NB4 (cell line): Measurements from ENCODE around the gene SENP7.

Experiments used
- POLR2A ChIP-seq: IDR thresholded peaks from 2 replicates; pipeline ENCODE4 v1.6.1; 2011; ENCODE audit warnings: mild to moderate bottlenecking; ENCODE audit not compliant: insufficient read length; ENCODE audit errors: extremely low read depth
- TF ChIP-seq, protein P1 (sequence below): IDR thresholded peaks from one replicate; pipeline ENCODE4 v1.5.1; 2012; ENCODE audit warnings: low read depth, low read length

DNA sequence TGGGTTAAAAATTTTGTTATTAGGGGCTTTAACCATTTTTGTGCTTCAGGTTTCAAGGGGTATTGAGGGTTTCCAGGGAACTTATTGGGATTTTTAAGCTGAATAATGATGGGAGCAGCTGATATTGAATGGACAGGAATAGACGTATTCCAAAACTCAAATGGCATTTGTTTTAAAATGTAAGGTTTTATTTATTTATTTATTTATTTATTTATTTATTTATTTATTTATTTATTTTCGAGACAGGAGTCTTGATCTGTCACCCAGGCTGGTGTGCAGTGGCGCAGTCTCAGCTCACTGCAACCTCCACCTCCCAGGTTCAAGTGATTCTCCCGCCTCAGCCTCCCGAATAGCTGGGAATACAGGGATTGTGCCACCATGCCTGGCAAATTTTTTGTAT lies 22.2 kb upstream of the SENP7 start:
- TF ChIP-seq, protein P1, sequence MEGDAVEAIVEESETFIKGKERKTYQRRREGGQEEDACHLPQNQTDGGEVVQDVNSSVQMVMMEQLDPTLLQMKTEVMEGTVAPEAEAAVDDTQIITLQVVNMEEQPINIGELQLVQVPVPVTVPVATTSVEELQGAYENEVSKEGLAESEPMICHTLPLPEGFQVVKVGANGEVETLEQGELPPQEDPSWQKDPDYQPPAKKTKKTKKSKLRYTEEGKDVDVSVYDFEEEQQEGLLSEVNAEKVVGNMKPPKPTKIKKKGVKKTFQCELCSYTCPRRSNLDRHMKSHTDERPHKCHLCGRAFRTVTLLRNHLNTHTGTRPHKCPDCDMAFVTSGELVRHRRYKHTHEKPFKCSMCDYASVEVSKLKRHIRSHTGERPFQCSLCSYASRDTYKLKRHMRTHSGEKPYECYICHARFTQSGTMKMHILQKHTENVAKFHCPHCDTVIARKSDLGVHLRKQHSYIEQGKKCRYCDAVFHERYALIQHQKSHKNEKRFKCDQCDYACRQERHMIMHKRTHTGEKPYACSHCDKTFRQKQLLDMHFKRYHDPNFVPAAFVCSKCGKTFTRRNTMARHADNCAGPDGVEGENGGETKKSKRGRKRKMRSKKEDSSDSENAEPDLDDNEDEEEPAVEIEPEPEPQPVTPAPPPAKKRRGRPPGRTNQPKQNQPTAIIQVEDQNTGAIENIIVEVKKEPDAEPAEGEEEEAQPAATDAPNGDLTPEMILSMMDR, result no peak
- no peak for TF ChIP-seq POLR2A
